Hematopoietic multipotent progenitor cell treated with erythropoietin and hydrocortisone succinate and interleukin-3 and kit ligand, for 8 days (in vitro differentiated cells): ENCODE results near the gene HOXD11.

Source experiments
- DNase-seq: peaks from one replicate; pipeline ENCODE4 v3.0.0-alpha.2; 2015

The HOXD11 gene

DNA sequence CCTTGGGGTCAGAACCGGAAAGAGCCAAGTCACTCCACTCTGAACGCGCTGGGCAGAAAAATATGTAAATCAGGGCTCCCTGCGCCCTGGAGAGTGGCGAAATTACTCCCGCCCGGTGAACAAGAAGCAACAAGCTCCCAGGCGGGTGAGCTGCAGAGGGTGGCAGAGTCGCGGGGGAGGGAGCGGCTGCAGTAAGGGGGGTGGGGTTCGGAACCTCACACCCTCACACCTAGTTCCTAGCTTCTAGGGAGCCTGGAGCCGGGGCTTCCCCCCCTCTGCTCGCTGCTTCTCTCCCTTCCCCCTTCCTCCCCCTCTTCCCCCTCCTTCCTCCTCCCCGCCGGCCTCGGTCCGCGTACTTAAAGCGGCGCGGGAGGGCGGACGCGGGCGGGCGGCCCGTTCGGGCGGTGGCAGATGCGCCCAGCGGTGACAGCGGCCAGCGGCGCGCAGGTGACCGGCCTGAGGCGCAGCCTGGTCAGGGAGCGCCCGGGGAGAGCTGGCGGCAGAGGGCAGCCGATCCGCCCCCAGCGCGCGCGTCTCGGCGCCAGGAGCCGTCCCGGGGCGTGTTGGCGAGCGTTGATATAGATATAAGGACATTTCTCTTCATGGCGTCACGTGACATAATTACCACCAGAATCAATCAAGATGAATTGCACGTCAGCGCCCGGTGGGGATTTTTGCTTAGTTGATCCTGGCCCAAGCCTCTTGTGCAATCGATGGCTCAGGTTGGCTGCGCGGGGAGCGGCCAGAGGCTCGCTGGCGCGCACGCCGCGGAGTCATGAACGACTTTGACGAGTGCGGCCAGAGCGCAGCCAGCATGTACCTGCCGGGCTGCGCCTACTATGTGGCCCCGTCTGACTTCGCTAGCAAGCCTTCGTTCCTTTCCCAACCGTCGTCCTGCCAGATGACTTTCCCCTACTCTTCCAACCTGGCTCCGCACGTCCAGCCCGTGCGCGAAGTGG, at the start of gene HOXD11:
Gene HOXD11, plus strand, starts transcription at position 700 of the 959 bp plus-strand sequence. Its CDS starts 76 bp downstream, at position 776.
- no peak for DNase-seq

- DNase-seq = no peak
These were observed 43.1 kb upstream of the HOXD11 start for GRCh38 chr2:176063958-176064357.

DNA sequence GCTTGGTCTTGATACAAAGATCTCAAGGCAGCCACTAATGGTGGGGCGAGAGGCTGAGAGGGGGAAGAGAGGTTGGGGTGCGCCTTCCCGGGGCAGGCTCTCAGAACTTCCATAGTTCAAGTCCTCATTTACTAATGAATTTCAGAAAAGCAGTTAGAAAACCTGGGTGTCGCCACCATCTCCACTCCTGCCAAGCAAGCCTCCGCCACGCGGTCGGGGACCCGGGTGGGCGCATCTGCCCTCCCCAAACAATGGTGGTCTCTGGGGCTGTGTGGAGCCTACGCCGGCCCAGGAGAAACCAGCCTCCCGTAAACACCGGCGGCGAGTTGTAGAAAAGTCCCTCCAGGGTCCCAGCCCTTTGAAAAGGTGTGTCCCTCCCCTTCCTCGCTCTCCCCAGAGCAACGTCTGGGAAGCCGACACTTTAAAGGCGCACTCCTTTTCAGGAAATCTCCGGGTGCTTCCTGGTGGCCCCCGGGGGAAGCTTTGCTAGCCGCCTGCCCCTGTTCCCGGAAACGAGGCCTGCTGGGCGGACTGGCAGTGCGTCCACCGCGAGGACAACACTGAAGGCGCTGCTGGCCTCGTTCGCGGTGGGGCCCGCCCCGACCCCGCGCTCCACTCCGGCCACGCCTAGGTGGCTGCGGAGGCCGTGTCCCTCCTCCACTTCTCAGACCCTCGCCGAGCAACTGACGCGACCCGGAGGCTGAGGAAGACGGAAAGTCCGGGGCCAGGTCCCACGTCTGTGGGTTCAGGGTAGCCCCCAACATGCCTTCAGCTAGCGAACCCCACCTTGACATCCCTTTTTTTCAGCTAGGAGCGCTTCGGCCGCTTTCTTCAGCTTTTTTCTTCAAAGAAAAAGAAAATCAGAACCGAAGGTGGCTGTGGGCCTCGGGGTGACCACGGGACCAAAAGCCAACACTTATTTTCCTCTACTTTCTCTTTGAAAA, 40.2 kb upstream of the HOXD11 start:
- no peak for DNase-seq

- no peak for DNase-seq
These were observed 39.3 kb upstream of the HOXD11 start for GRCh38 chr2:176067589-176068418.

- no peak for DNase-seq
These were observed 38.7 kb upstream of the HOXD11 start for GRCh38 chr2:176068419-176068832.

- no peak for DNase-seq
These were observed 35.5 kb upstream of the HOXD11 start for GRCh38 chr2:176071330-176072291.

DNA sequence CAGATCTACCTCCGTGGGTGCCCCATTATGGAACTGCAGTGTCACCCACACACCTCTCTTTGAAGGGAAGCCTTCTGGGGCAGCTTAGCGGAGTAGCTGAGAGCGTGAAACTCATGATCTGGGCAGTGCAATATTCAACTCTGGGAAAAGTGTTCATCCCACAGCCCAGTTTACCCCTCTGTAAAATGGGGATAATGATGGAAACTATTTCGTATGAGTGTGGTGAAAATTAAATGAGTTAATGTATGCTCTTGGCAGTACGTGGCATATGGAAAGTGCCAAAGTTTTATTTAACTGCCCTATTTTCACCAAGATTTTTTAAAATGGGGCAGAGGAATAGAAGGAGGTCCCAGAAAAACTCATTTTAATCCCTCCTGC, 34.8 kb upstream of the HOXD11 start:
- DNase-seq = no peak

- no peak for DNase-seq
These were observed 33.9 kb upstream of the HOXD11 start for GRCh38 chr2:176072951-176073904.

- no peak for DNase-seq
These were observed 32.1 kb upstream of the HOXD11 start for GRCh38 chr2:176074919-176075425.

DNA sequence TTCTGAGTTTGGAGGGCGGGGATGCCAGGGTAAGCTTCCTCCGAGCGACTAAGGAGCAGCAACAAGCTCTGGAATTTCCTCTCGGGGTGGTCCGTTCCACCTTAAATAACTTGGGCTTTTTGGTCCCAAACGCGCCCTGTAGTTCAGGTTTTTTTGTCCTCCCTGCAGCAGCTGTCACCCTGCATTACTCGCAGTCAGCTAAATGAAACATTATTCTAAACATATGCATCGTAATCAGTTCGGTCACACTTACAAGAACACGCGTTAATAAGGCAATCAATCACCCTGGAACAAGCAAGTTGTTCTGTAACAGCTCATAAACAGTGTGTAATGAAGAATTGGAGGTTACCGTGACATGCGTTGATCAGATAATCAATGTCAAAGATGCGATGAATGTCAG, 31.6 kb upstream of the HOXD11 start:
- no peak for DNase-seq

GRCh38 chr2:176076063-176076462, 31.0 kb upstream of the HOXD11 start:
- no peak for DNase-seq

GRCh38 chr2:176076796-176077195, 30.3 kb upstream of the HOXD11 start:
- no peak for DNase-seq

GRCh38 chr2:176078541-176079284, 28.4 kb upstream of the HOXD11 start:
- no peak for DNase-seq

DNA sequence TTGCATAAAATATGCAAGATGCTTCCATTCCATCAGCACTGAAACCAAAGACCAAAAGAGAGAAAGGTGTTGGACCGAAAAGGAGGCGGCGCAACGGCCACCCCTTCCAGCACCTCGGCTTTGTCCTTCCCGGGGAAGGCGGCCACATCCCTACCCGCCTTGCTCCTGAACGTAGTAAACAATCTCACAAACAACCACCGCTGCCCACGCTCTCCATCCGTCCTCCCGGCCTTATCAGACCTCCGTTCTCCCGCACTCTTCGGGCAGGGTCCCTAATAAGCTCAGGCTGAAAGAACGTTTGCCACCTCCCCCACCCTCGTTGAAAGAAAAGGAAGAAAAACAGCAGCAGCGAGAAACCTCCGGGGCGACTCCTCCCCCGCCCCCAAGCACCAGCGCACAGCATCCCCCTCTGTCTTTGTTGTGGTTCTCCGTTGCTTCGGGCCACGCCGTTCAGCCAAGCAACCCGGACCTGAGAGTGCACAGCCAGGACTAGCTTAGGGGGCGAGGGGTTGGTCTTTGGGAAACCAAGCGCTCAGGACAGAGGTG, 27.7 kb upstream of the HOXD11 start:
- no peak for DNase-seq

GRCh38 chr2:176079831-176080539, 27.1 kb upstream of the HOXD11 start:
- peak; percentile 66 for DNase-seq

DNA sequence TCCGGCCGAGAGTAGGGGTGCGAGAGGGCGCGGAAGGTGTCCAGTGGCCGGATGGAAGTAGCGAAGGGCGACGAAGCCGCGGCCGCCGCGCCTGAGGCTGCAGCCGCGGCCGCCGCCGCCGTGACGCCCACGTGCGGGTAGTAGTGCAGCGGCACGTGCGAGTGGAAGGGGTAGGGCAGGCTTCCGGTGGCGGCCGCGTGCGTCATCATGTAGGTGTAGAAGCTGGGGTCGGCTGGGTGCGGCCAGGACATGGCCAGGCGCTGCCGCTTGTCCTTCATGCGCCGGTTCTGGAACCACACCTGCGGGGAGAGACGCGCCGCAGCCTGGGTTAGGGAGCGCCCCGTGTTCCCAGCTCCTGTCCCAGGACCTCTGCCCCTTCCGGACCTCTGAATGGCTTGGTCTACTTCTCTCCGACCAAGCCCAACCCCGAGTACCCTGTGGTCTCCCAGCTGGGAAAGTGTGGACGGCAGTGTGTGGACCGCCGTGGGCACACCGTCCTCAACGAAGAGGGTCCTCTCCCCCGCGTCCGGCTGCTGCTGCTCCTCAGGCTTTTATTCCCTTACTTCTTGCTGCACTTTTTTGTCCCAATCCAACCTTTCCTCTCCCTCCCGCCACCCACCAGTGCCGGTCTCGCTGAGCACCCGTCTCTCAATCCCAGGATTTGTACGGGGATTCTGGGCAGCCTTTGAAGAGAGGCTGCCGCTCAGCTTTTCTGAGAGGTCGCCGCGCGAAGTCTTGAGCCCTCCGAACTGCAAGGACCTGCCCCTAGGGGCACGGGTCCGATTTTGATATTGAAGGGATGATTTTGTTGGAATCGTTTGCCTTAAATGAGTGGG, 26.3 kb upstream of the HOXD11 start:
- no peak for DNase-seq

DNA sequence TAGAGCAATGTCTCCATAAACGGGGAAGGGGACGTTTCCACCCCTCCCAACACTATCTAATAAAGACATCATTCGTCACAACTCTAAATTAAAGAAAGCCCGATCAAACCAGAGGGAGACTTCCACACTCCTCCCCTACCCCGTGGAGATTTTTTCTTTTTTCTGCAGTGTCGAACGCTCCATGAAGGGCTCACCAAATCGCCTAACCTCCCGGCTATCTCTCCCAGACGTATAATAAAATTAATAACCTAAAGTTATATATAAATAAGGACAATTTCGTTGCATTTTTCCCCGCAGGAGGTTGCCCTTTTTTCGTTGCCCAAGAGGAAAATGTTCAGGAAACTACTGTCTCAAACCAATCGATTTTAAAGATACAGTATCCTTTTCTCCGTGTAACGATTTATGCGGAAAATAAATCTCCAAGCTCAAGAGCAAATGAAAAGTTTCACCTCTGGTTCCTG, 25.7 kb upstream of the HOXD11 start:
- no peak for DNase-seq
